ENCODE results near the gene VSTM2L. TPM values are rescaled to one million over a fixed set of nuclear protein-coding genes. Genes with fewer than 3 reads are reported as not detected.

VSTM2L gene
- total RNA-seq, 2 experiments from 2014 or later, result 0.17 TPM; not detected in 1

DNA sequence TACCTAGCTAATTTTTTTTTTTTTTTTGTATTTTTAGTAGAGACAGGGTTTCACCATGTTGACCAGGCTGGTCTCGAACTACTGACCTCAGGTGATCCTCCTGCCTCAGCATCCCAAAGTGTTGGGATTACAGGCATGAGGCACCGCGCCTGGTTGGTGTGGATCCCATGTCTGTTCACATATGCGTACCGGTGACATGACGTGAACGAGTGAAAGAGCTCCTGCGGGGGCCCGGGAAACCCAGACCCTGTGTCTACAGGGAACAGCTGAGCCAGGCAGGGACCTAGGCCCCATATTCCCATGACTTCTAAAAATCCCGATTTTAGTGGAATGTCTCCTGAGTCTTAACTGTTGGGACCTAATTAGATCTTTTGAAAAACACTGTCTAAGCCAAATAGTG, 33.1 kb downstream of the VSTM2L start:
- H3K9me3 ChIP-seq (ENCODE audit: low read length), result no peaks in the 10 kb centered on the region
- POLR2A ChIA-PET, result interaction anchor here (0.6 to 0.7 kb wide), 2 partner anchors 18 to 131 kb away, joined by 3 to 4 read pairs; no protein-coding TSS in a partner anchor
- H4K20me1 ChIP-seq (ENCODE audit: insufficient read depth, low read length), result no peaks in the 10 kb centered on the region
- H3K4me2 ChIP-seq (ENCODE audit: low read length), result no peak overlapping the region
- intact Hi-C loops (cut with micrococcal nuclease; ENCODE audit: unreplicated experiment), result no loop called here
- H2AFZ ChIP-seq (ENCODE audit: low read length), result no peak overlapping the region
- H3K27ac ChIP-seq (ENCODE audit: low read depth, low read length, poor library complexity, severe bottlenecking), result no peak overlapping the region
- BruUV-seq (replicated peaks), result no TSS peak
- H3K36me3 ChIP-seq (ENCODE audit: insufficient read depth, low read length), result no peaks in the 10 kb centered on the region
- DNase-seq (ENCODE audit: low spot score), result no peak
- CTCF ChIA-PET (ENCODE audit: unreplicated experiment), result no interaction called here
- H3K79me2 ChIP-seq (ENCODE audit: insufficient read depth, low read depth, low read length), result no peaks in the 10 kb centered on the region
- no peak for TF ChIP-seq CTCF (conservative IDR thresholded peaks at IDR 0.05; ENCODE audit: low read length)
- TF ChIP-seq EZH2phosphoT487 (IDR thresholded peaks at IDR 0.05; ENCODE audit: borderline replicate concordance, low read depth, low read length), result no peak
- H3K4me1 ChIP-seq (ENCODE audit: insufficient read depth, low read length, poor library complexity, severe bottlenecking), result no peaks in the 10 kb centered on the region
- no peaks in the 10 kb centered on the region for H3K9me2 ChIP-seq (ENCODE audit: insufficient read depth, low read length)
- H3K4me3 ChIP-seq (ENCODE audit: low read depth, low read length, poor library complexity, severe bottlenecking), result no peak overlapping the region

DNA sequence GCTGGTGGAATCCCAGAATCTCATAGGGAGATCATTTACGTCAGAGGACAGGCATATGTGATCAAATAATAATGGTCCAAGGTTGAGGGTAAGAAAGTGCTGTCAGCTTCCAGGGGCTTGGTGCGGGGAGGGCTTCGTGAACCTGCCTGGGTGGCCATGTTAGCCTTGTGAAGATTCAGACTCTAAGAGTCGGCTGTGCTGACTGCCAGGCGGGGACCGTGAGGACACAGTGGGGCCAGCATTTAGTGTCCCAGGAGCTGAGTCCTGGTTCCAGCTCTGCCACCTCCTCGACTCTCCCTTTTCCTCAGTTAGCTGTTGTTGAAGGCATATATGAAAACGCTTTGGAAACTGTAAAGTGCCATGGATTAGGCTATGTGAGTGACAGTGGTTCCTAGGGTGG, 33.5 kb downstream of the VSTM2L start:
- no TSS peak for BruUV-seq (replicated peaks)
- intact Hi-C loops (cut with micrococcal nuclease; ENCODE audit: unreplicated experiment), result no loop called here

GRCh38 chr20:37937686-37938085, 34.8 kb downstream of the VSTM2L start:
- no peaks in the 10 kb centered on the region for H3K9me3 ChIP-seq (ENCODE audit: low read length)
- peaks cover 4% of the 10 kb centered on the region for H3K4me1 ChIP-seq (ENCODE audit: insufficient read depth, low read length, poor library complexity, severe bottlenecking)
- no peak overlapping the region for H3K27ac ChIP-seq (ENCODE audit: low read depth, low read length, poor library complexity, severe bottlenecking)
- no peaks in the 10 kb centered on the region for H3K9me2 ChIP-seq (ENCODE audit: insufficient read depth, low read length)
- no peak overlapping the region for H2AFZ ChIP-seq (ENCODE audit: low read length)
- no peaks in the 10 kb centered on the region for H3K79me2 ChIP-seq (ENCODE audit: insufficient read depth, low read depth, low read length)
- ChIA-PET POLR2A (no interaction called here), CTCF (ENCODE audit: unreplicated experiment) (no interaction called here)
- H3K4me2 ChIP-seq (ENCODE audit: low read length), result no peak overlapping the region
- no peaks in the 10 kb centered on the region for H3K36me3 ChIP-seq (ENCODE audit: insufficient read depth, low read length)
- BruUV-seq (replicated peaks), result no TSS peak
- intact Hi-C loops (cut with micrococcal nuclease; ENCODE audit: unreplicated experiment), result no loop called here
- TF ChIP-seq EZH2phosphoT487 (IDR thresholded peaks at IDR 0.05; ENCODE audit: borderline replicate concordance, low read depth, low read length), result no peak
- TF ChIP-seq CTCF (conservative IDR thresholded peaks at IDR 0.05; ENCODE audit: low read length), result no peak
- no peak for DNase-seq (ENCODE audit: low spot score)
- H4K20me1 ChIP-seq (ENCODE audit: insufficient read depth, low read length), result no peaks in the 10 kb centered on the region
- no peak overlapping the region for H3K4me3 ChIP-seq (ENCODE audit: low read depth, low read length, poor library complexity, severe bottlenecking)

More for the DNA sequence above, 33.5 kb downstream of the VSTM2L start:
- ChIA-PET CTCF (ENCODE audit: unreplicated experiment) (no interaction called here), POLR2A (no interaction called here)
- Histone ChIP-seq H3K27ac (ENCODE audit: low read depth, low read length, poor library complexity, severe bottlenecking) (no peak overlapping the region), H3K4me3 (ENCODE audit: low read depth, low read length, poor library complexity, severe bottlenecking) (no peak overlapping the region), H3K9me2 (ENCODE audit: insufficient read depth, low read length) (no peaks in the 10 kb centered on the region), H2AFZ (ENCODE audit: low read length) (no peak overlapping the region), H3K4me2 (ENCODE audit: low read length) (no peak overlapping the region), H3K36me3 (ENCODE audit: insufficient read depth, low read length) (no peaks in the 10 kb centered on the region), H3K79me2 (ENCODE audit: insufficient read depth, low read depth, low read length) (no peaks in the 10 kb centered on the region), H3K4me1 (ENCODE audit: insufficient read depth, low read length, poor library complexity, severe bottlenecking) (no peaks in the 10 kb centered on the region), H3K9me3 (ENCODE audit: low read length) (no peaks in the 10 kb centered on the region), H4K20me1 (ENCODE audit: insufficient read depth, low read length) (no peaks in the 10 kb centered on the region)
- no peak for TF ChIP-seq CTCF (conservative IDR thresholded peaks at IDR 0.05; ENCODE audit: low read length)
- no peak for TF ChIP-seq EZH2phosphoT487 (IDR thresholded peaks at IDR 0.05; ENCODE audit: borderline replicate concordance, low read depth, low read length)
- DNase-seq (ENCODE audit: low spot score), result no peak

All from OCI-LY7 (cell line).